IPS DF 6.9 (cell line): ENCODE results near the gene JAG2.

Experiments
- DNase-seq: peaks from one replicate; pipeline ENCODE4 v3.0.0-alpha.2; 2013; ENCODE audit warnings: low read depth, low spot score
- H3K27ac ChIP-seq: one replicate; pipeline ENCODE4 v1.5.1; 2013; ENCODE audit warnings: low read length, control low read depth
- H3K27me3 ChIP-seq: 2 replicates; pipeline ENCODE4 v1.6.1; 2013; ENCODE audit warnings: mild to moderate bottlenecking, low read length; ENCODE audit not compliant: control insufficient read depth, insufficient read depth
- H3K36me3 ChIP-seq: 2 replicates; pipeline ENCODE4 v1.6.1; 2013; ENCODE audit warnings: low read length; ENCODE audit not compliant: control insufficient read depth, insufficient read depth
- H3K4me1 ChIP-seq: 2 replicates; pipeline ENCODE4 v1.6.1; 2013; ENCODE audit warnings: low read length; ENCODE audit not compliant: control insufficient read depth, insufficient read depth
- H3K4me3 ChIP-seq: 2 replicates; pipeline ENCODE4 v1.5.1; 2013; ENCODE audit warnings: mild to moderate bottlenecking, low read length
- H3K9me3 ChIP-seq: 2 replicates; pipeline ENCODE4 v1.6.1; 2013; ENCODE audit warnings: low read length, inconsistent platforms; ENCODE audit not compliant: control insufficient read depth, insufficient read depth
- WGBS: extraction: QIAGEN DNeasy Blood & Tissue Kit; methylation state at CpG from one replicate; pipeline ENCODE4 v1.1.7; 2013; ENCODE audit warnings: mixed read lengths, missing lambda C conversion rate; ENCODE audit not compliant: insufficient read length, insufficient coverage; 5-methylcytosine and 5-hydroxymethylcytosine counted together

Gene JAG2

GRCh38 chr14:105126981-105127329, 41.6 kb downstream of the JAG2 start:
- Histone ChIP-seq H3K4me3 (no peak overlapping the region), H3K9me3 (no peaks in the 10 kb centered on the region), H3K36me3 (no peaks in the 10 kb centered on the region), H3K27ac (no peak overlapping the region), H3K4me1 (no peaks in the 10 kb centered on the region; the same call in 1 of the 2 replicates), H3K27me3 (no peaks in the 10 kb centered on the region)
- no peak for DNase-seq
- whole genome bisulfite sequencing = no CpG with 5 or more reads among the region's 9 CpGs

- H3K27ac ChIP-seq = no peak overlapping the region
- WGBS = no CpG with 5 or more reads among the region's 22 CpGs
- no peaks in the 10 kb centered on the region; the same call in 1 of the 2 replicates for H3K4me1 ChIP-seq
- no peaks in the 10 kb centered on the region for H3K36me3 ChIP-seq
- no peaks in the 10 kb centered on the region for H3K9me3 ChIP-seq
- no peak for DNase-seq
- no peaks in the 10 kb centered on the region for H3K27me3 ChIP-seq
- H3K4me3 ChIP-seq = no peak overlapping the region
These were observed 42.2 kb downstream of the JAG2 start for GRCh38 chr14:105126126-105126980.

- Histone ChIP-seq H3K36me3 (no peaks in the 10 kb centered on the region), H3K4me1 (no peaks in the 10 kb centered on the region; the same call in 1 of the 2 replicates), H3K4me3 (no peak overlapping the region), H3K9me3 (no peaks in the 10 kb centered on the region), H3K27ac (no peak overlapping the region), H3K27me3 (no peaks in the 10 kb centered on the region)
- DNase-seq = no peak
- no CpG with 5 or more reads among the region's 5 CpGs for WGBS
These were observed 43.8 kb downstream of the JAG2 start for GRCh38 chr14:105124823-105125222.

DNA sequence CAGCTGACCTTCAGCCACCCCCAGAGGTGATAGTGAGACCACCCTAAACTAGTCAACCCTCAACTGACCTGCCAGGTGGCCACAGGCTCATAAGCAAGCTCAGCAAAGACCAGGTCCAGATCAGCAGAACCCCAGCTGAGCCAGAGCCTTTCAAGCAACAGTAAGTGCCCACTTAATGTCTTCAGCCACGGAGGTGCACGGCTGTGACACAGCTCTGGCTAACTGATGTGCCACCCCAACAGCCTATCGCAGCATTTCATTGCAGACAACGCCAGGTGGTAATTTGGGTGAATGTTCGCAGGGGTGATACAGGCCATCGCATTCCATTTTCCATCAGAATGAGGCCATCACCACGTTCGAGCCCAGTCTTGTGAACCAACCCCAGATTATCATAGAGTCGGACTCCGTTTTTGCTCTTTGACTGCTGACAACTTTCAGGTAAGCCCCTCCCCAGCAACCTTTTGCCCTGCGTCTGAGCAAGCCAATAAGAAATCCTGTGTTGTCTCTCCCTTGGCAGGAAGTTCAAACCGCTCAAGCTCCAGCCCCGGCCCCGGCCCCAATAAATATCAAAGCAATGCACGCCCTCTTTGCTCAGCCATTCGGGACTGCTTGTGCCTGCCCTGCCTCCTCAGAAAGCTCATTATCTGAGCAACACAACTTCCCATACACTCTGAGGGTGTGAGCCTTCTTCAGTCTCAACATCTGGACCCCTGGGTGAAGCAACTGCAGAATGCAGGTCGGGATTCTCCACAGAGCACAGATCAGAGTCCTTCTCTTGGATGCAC, 44.4 kb downstream of the JAG2 start:
- Histone ChIP-seq H3K36me3 (no peaks in the 10 kb centered on the region), H3K4me1 (no peaks in the 10 kb centered on the region; the same call in 1 of the 2 replicates), H3K4me3 (no peak overlapping the region), H3K9me3 (no peaks in the 10 kb centered on the region), H3K27me3 (no peaks in the 10 kb centered on the region), H3K27ac (no peak overlapping the region)
- WGBS = no CpG with 5 or more reads among the region's 17 CpGs
- no peak for DNase-seq

GRCh38 chr14:105123064-105123665, 45.4 kb downstream of the JAG2 start:
- WGBS = no CpG with 5 or more reads among the region's 5 CpGs
- Histone ChIP-seq H3K27ac (no peak overlapping the region), H3K9me3 (no peaks in the 10 kb centered on the region), H3K4me3 (no peak overlapping the region), H3K27me3 (no peaks in the 10 kb centered on the region), H3K36me3 (no peaks in the 10 kb centered on the region), H3K4me1 (no peaks in the 10 kb centered on the region; the same call in 1 of the 2 replicates)
- DNase-seq = no peak

DNA sequence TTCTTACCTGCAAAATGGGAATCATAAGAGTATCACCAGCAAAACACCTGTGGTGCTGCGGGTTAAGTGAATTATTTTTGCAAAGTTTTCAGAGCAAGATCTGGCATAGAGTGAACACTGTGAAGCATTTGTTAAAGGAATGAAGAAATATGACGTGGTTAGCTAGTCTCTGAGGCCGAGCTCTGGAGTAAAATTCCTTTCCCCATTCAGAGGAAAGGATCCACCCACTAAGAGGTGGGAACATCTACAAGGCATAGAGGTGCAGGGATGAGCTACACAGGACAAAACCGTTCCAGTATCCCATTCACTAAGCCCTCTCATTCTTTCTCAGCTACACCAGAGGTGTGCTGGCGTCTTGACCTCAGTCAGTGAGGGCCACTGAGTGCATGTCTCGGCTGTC, 48.5 kb downstream of the JAG2 start:
- Histone ChIP-seq H3K27me3 (no peaks in the 10 kb centered on the region), H3K27ac (no peak overlapping the region), H3K4me3 (no peak overlapping the region), H3K4me1 (no peaks in the 10 kb centered on the region; the same call in 1 of the 2 replicates), H3K36me3 (no peaks in the 10 kb centered on the region), H3K9me3 (no peaks in the 10 kb centered on the region)
- no CpG with 5 or more reads among the region's 6 CpGs for WGBS
- DNase-seq = no peak

DNA sequence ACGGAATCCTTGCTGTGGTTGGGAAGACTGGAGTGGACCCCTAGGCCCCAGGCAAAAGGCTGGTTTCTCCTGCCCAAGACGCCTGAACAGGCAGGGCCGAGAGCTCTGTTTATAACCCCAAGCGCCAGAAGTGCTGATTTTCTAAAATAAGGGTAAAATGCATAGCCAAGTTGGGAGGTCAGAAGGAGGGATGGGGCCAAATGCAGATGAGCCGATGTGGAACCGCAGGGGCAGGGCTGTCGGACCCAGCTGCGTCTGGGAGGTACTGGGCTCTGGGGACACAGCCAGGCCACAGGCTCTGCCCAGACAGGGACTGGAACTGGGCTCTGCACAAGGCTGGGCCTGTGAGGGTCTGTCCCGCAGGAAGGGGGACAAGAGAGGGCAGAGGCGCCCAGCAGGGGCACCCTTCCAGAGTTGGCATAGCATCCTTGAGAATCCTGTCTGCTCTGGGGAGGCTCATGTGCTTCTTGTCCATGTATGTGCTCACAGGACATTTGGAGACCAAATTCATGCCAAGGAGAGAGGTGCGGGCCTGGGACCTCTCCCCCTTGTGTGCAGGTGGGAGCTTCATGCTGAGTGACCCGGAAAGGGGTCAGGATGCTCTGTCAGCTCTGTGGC, 49.1 kb downstream of the JAG2 start:
- no CpG with 5 or more reads among the region's 12 CpGs for WGBS
- no peak for DNase-seq
- Histone ChIP-seq H3K27ac (no peak overlapping the region), H3K4me3 (no peak overlapping the region), H3K4me1 (no peaks in the 10 kb centered on the region), H3K36me3 (no peaks in the 10 kb centered on the region), H3K27me3 (no peaks in the 10 kb centered on the region), H3K9me3 (no peaks in the 10 kb centered on the region)

- WGBS = no CpG with 5 or more reads among the region's 11 CpGs
- no peaks in the 10 kb centered on the region for H3K27me3 ChIP-seq
- H3K9me3 ChIP-seq = no peaks in the 10 kb centered on the region
- no peaks in the 10 kb centered on the region for H3K36me3 ChIP-seq
- H3K4me1 ChIP-seq = no peaks in the 10 kb centered on the region
- H3K4me3 ChIP-seq = no peak overlapping the region
- no peak for DNase-seq
- no peak overlapping the region for H3K27ac ChIP-seq
These were observed 49.7 kb downstream of the JAG2 start for GRCh38 chr14:105118646-105119407.

DNA sequence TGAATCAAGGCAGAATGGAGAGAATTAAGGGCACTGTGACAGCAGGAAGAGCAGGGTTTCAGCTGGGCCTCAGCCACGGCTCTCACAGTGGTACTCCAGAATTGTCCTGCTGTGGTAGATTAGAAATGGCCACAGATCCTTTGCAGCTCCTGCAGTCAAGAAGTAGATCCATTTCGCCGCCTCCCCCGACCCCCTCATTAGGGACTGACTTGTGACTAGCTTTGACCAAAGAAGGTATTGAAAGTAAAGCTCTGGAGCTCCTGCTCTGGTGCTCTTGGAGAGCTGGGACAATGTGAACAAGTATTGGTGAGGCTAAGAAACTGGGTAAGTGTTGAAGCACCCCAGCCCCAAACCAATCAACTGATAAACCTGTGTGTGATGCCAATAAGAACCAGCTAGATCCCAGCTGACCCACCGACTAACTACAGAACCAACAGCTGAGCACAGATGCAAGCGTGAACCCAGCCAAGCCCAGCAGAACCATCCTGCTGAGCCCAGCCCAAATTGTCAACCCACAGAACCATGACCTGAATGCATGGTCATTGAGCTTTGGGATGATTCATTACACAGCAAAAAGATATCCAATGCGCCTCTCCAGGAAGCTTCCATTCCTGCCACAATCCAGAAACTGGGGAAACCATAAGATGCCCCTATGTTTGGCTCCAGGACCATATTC, 50.7 kb downstream of the JAG2 start:
- Histone ChIP-seq H3K27me3 (no peaks in the 10 kb centered on the region), H3K9me3 (no peaks in the 10 kb centered on the region), H3K4me1 (no peaks in the 10 kb centered on the region), H3K36me3 (no peaks in the 10 kb centered on the region), H3K4me3 (no peak overlapping the region), H3K27ac (no peak overlapping the region)
- whole genome bisulfite sequencing = no CpG with 5 or more reads among the region's 7 CpGs
- DNase-seq = no peak
